ENCODE results near the gene GNL3.

- TF ChIP-seq CTCF (IDR thresholded peaks at IDR 0.05; ENCODE audit: low read depth, low read length) (no peak), EZH2phosphoT487 (IDR thresholded peaks at IDR 0.05; ENCODE audit: low read depth) (no peak)
These were observed 2.4 kb downstream of the GNL3 start for GRCh38 chr3:52688266-52688665.
